ENCODE data around the gene OPN1MW3. TPM values are rescaled to one million over a fixed set of nuclear protein-coding genes. Genes with fewer than 3 reads are reported as not detected.
"Not testable (repeated sequence)": the region's sequence is repeated elsewhere in the genome, so short reads cannot be mapped to it uniquely, and the experiment has no call there.

The OPN1MW3 gene
- total RNA-seq, 2 donors from 2014 or later, result not detected

DNA sequence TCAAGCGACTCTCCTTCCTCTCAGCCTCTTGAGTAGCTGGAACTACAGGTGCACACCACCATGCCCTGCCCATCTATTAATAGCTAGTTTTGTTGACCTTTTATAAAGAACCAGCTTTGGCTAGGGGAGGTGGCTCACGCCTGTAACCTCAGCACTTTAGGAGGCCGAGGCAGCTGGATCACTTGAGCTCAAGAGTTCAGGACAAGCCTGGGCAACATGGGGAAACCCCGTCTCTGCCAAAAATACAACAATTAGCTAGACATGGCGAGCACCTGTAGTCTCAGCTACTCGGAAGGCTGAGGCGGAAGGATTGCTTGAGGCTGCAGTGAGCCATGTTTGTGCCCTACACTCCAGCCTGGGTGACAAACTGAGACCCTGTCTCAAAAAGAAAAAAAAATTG is 40.9 kb downstream of the OPN1MW3 start:
- DNase-seq, result no peak
- no peaks in the 10 kb centered on the region for H3K36me3 ChIP-seq (ENCODE audit: control insufficient read depth, insufficient read depth, low read length)
- H3K27ac ChIP-seq (ENCODE audit: low read depth, low read length), result no peak overlapping the region
- Mint-ChIP-seq H3K4me1 (no peaks in the 10 kb centered on the region), H3K4me3 (no peak overlapping the region), H3K27me3 (ENCODE audit: insufficient read depth) (no peaks in the 10 kb centered on the region), H3K36me3 (ENCODE audit: low read depth) (no peaks in the 10 kb centered on the region), H3K27ac (no peak overlapping the region), H3K9me3 (peaks cover 66% of the 10 kb centered on the region)
- WGBS, 2 experiments (ENCODE audit: insufficient coverage in 1 of 2, insufficient read length in 1 of 2), result 91% methylated on average over 7 of the region's 7 CpGs; no CpG with 5 or more reads in 1 of the 2 experiments
- no peaks in the 10 kb centered on the region for H3K9me3 ChIP-seq (ENCODE audit: control insufficient read depth, low read length)
- no peak overlapping the region for H3K4me3 ChIP-seq (ENCODE audit: low read length)
- H3K27me3 ChIP-seq (ENCODE audit: control insufficient read depth, insufficient read depth, low read length, poor library complexity, severe bottlenecking), result no peaks in the 10 kb centered on the region
- H3K9ac ChIP-seq (ENCODE audit: extremely low read depth, low read length, poor library complexity, severe bottlenecking), result no peak overlapping the region
- H3K4me1 ChIP-seq (ENCODE audit: control insufficient read depth, insufficient read depth, low read length), result no peaks in the 10 kb centered on the region
- TF ChIP-seq, protein P1, sequence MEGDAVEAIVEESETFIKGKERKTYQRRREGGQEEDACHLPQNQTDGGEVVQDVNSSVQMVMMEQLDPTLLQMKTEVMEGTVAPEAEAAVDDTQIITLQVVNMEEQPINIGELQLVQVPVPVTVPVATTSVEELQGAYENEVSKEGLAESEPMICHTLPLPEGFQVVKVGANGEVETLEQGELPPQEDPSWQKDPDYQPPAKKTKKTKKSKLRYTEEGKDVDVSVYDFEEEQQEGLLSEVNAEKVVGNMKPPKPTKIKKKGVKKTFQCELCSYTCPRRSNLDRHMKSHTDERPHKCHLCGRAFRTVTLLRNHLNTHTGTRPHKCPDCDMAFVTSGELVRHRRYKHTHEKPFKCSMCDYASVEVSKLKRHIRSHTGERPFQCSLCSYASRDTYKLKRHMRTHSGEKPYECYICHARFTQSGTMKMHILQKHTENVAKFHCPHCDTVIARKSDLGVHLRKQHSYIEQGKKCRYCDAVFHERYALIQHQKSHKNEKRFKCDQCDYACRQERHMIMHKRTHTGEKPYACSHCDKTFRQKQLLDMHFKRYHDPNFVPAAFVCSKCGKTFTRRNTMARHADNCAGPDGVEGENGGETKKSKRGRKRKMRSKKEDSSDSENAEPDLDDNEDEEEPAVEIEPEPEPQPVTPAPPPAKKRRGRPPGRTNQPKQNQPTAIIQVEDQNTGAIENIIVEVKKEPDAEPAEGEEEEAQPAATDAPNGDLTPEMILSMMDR (conservative IDR thresholded peaks at IDR 0.05), result no peak

DNA sequence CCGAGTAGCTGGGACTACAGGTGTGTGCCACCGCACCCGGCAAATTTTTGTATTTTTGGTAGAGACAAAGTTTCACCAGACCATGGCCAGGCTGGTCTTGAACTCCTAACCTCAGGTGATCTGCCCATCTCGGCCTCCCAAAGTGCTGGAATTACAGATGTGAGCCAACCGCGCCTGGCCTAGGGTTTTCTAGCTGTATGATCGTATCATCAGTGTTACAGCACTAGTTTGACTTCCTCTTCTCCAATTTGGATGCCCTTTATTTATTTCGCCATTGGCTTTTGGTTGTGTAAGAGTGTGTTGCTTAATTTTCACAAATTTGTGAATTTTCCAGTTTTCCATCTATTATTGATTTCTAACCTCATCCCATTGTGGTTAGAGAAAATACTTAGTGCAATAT is 43.4 kb downstream of the OPN1MW3 start:
- H3K27ac ChIP-seq (ENCODE audit: low read depth, low read length), result no peak overlapping the region
- TF ChIP-seq, protein P1 (conservative IDR thresholded peaks at IDR 0.05), result no peak
- no peaks in the 10 kb centered on the region for H3K9me3 ChIP-seq (ENCODE audit: control insufficient read depth, low read length)
- no peaks in the 10 kb centered on the region for H3K4me1 ChIP-seq (ENCODE audit: control insufficient read depth, insufficient read depth, low read length)
- no peaks in the 10 kb centered on the region for H3K4me1 Mint-ChIP-seq
- H3K27me3 ChIP-seq (ENCODE audit: control insufficient read depth, insufficient read depth, low read length, poor library complexity, severe bottlenecking), result no peaks in the 10 kb centered on the region
- no peaks in the 10 kb centered on the region for H3K36me3 ChIP-seq (ENCODE audit: control insufficient read depth, insufficient read depth, low read length)
- H3K27me3 Mint-ChIP-seq (ENCODE audit: insufficient read depth), result no peaks in the 10 kb centered on the region
- 96% methylated on average over 7 of the region's 8 CpGs; no CpG with 5 or more reads in 1 of the 2 experiments for WGBS, 2 experiments (ENCODE audit: insufficient coverage in 1 of 2, insufficient read length in 1 of 2)
- no peak overlapping the region for H3K4me3 Mint-ChIP-seq
- H3K4me3 ChIP-seq (ENCODE audit: low read length), result no peak overlapping the region
- no peak overlapping the region for H3K27ac Mint-ChIP-seq
- no peak for DNase-seq
- H3K9ac ChIP-seq (ENCODE audit: extremely low read depth, low read length, poor library complexity, severe bottlenecking), result no peak overlapping the region
- H3K9me3 Mint-ChIP-seq, result peaks cover 74% of the 10 kb centered on the region
- H3K36me3 Mint-ChIP-seq (ENCODE audit: low read depth), result no peaks in the 10 kb centered on the region

DNA sequence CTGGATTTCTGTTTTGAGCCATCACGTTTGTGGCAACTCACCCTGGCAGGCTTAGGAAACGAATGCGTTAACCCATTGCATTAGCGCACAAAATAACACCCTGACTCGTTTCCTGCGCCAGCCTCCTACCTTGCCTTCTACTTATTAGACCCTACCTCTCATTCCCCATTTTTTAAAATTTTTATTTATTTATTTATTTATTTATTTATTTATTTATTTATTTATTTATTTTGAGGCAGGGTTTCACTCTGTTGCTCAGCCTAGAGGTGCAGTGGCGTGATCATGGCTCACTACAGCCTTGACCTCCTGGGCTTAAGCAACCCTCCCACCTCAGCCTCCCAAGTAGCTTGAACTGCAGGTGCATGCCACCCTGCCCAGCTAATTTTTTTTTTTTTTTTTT is 45.6 kb downstream of the OPN1MW3 start:
- H3K27me3 ChIP-seq (ENCODE audit: control insufficient read depth, insufficient read depth, low read length, poor library complexity, severe bottlenecking); H3K9ac ChIP-seq (ENCODE audit: extremely low read depth, low read length, poor library complexity, severe bottlenecking); H3K27ac ChIP-seq (ENCODE audit: low read depth, low read length); H3K27me3 Mint-ChIP-seq (ENCODE audit: insufficient read depth); H3K27ac Mint-ChIP-seq; H3K36me3 ChIP-seq (ENCODE audit: control insufficient read depth, insufficient read depth, low read length); H3K9me3 ChIP-seq (ENCODE audit: control insufficient read depth, low read length); DNase-seq; H3K4me1 Mint-ChIP-seq; H3K4me3 Mint-ChIP-seq; H3K4me1 ChIP-seq (ENCODE audit: control insufficient read depth, insufficient read depth, low read length); H3K36me3 Mint-ChIP-seq (ENCODE audit: low read depth); H3K4me3 ChIP-seq (ENCODE audit: low read length): not testable (repeated sequence)
- peaks cover 74% of the 10 kb centered on the region for H3K9me3 Mint-ChIP-seq
- WGBS, 2 experiments (ENCODE audit: insufficient coverage in 1 of 2, insufficient read length in 1 of 2), result 86% methylated on average over 6 of the region's 7 CpGs; no CpG with 5 or more reads in 1 of the 2 experiments

DNA sequence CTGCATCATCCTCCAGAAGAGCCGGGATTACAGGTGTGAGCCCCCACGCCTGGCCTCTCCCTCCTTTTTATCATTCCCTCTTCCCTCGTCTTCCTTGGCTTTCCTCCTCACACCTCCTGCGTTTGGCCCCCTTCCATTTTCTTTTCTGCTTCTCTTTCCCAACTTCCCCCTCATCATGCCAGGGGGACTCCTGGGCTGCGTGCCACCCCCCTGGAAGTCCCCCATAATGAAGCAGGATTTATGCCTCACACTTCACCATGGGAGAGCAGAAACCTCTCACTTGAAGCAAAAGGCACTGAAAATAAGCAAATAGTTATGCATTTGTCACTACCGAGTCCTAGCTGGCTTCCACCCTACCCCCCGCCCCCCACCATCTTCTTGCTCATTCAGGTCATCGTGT is 46.1 kb downstream of the OPN1MW3 start:
- no peak for DNase-seq
- no peaks in the 10 kb centered on the region for H3K36me3 ChIP-seq (ENCODE audit: control insufficient read depth, insufficient read depth, low read length)
- H3K27me3 Mint-ChIP-seq (ENCODE audit: insufficient read depth), result no peaks in the 10 kb centered on the region
- no peaks in the 10 kb centered on the region for H3K27me3 ChIP-seq (ENCODE audit: control insufficient read depth, insufficient read depth, low read length, poor library complexity, severe bottlenecking)
- H3K9ac ChIP-seq (ENCODE audit: extremely low read depth, low read length, poor library complexity, severe bottlenecking), result no peak overlapping the region
- no peaks in the 10 kb centered on the region for H3K4me1 ChIP-seq (ENCODE audit: control insufficient read depth, insufficient read depth, low read length)
- H3K36me3 Mint-ChIP-seq (ENCODE audit: low read depth), result no peaks in the 10 kb centered on the region
- H3K9me3 ChIP-seq (ENCODE audit: control insufficient read depth, low read length), result no peaks in the 10 kb centered on the region
- H3K4me3 Mint-ChIP-seq, result no peak overlapping the region
- WGBS, 2 experiments (ENCODE audit: insufficient coverage in 1 of 2, insufficient read length in 1 of 2), result 93% methylated on average over 7 of the region's 8 CpGs; no CpG with 5 or more reads in 1 of the 2 experiments
- H3K27ac ChIP-seq (ENCODE audit: low read depth, low read length), result no peak overlapping the region
- TF ChIP-seq, protein P1 (conservative IDR thresholded peaks at IDR 0.05), result no peak
- peaks cover 75% of the 10 kb centered on the region for H3K9me3 Mint-ChIP-seq
- no peak overlapping the region for H3K27ac Mint-ChIP-seq
- H3K4me3 ChIP-seq (ENCODE audit: low read length), result no peak overlapping the region
- no peaks in the 10 kb centered on the region for H3K4me1 Mint-ChIP-seq

Data from endodermal cell (in vitro differentiated cells).